Measurements from ENCODE around the gene MPHOSPH10.

DNA sequence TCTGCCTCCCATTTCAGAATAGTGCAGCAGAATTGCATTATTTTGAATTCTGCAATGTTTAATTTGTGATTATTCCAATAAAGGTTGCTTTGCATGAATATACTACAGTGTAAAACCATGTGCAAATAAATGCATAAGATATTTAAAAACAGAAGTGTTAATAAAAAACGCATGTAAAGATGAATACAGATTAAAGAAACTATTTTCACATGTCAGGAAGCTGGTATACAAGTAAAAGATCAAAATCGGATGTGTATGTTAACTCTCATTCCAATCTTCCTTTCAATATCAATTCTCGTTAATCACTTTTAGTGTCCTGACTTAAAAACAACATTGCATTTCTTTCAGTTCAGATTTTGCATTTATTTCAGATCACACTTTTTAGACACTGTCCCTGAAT, 3.5 kb upstream of the MPHOSPH10 start:
- TF ChIP-seq POLR2A (IDR thresholded peaks at IDR 0.05): no peak
- TF ChIP-seq, protein P1, sequence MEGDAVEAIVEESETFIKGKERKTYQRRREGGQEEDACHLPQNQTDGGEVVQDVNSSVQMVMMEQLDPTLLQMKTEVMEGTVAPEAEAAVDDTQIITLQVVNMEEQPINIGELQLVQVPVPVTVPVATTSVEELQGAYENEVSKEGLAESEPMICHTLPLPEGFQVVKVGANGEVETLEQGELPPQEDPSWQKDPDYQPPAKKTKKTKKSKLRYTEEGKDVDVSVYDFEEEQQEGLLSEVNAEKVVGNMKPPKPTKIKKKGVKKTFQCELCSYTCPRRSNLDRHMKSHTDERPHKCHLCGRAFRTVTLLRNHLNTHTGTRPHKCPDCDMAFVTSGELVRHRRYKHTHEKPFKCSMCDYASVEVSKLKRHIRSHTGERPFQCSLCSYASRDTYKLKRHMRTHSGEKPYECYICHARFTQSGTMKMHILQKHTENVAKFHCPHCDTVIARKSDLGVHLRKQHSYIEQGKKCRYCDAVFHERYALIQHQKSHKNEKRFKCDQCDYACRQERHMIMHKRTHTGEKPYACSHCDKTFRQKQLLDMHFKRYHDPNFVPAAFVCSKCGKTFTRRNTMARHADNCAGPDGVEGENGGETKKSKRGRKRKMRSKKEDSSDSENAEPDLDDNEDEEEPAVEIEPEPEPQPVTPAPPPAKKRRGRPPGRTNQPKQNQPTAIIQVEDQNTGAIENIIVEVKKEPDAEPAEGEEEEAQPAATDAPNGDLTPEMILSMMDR (IDR thresholded peaks at IDR 0.05): no peak
- TF ChIP-seq POLR2AphosphoS5 (IDR thresholded peaks at IDR 0.05): no peak

Data from breast epithelium (tissue), 3 donors.